CD4-positive, alpha-beta T cell treated with Interleukin-12 subunit alpha and Interleukin-12 subunit beta, for 1 hour (primary cell): ENCODE measurements around the gene WDR64.
A peak's percentile ranks its signal among the peaks of the same experiment; 100 is the strongest.

Source experiments
- DNase-seq: peaks from one replicate; pipeline ENCODE4 v3.0.0-alpha.2; 2020

WDR64 gene

GRCh38 chr1:241652012-241652411, at the start of gene WDR64:
TSS of gene WDR64 (plus strand) at chr1:241652281. CDS start at chr1:241652485, 204 bp downstream.
- no peak for DNase-seq

- DNase-seq = no peak
Measured at GRCh38 chr1:241603731-241604245, 48.3 kb upstream of the WDR64 start.

GRCh38 chr1:241605146-241605805, 46.8 kb upstream of the WDR64 start:
- DNase-seq = no peak

- no peak for DNase-seq
Measured at GRCh38 chr1:241606544-241606943, 45.5 kb upstream of the WDR64 start.

- no peak for DNase-seq
Measured at GRCh38 chr1:241607497-241607896, 44.6 kb upstream of the WDR64 start.

- no peak for DNase-seq
Measured at GRCh38 chr1:241608379-241609033, 43.6 kb upstream of the WDR64 start.

- no peak for DNase-seq
Measured at GRCh38 chr1:241610056-241610815, 41.8 kb upstream of the WDR64 start.

GRCh38 chr1:241611063-241611462, 41.0 kb upstream of the WDR64 start:
- DNase-seq = peak; percentile 71

- DNase-seq = no peak
Measured at GRCh38 chr1:241611736-241612135, 40.3 kb upstream of the WDR64 start.

GRCh38 chr1:241612533-241613477, 39.3 kb upstream of the WDR64 start:
- no peak for DNase-seq

GRCh38 chr1:241614144-241614543, 37.9 kb upstream of the WDR64 start:
- no peak for DNase-seq

GRCh38 chr1:241614572-241614971, 37.5 kb upstream of the WDR64 start:
- no peak for DNase-seq

GRCh38 chr1:241615043-241615974, 36.8 kb upstream of the WDR64 start:
- DNase-seq = no peak

- no peak for DNase-seq
Measured at GRCh38 chr1:241617426-241617825, 34.7 kb upstream of the WDR64 start.

- no peak for DNase-seq
Measured at GRCh38 chr1:241622669-241623068, 29.4 kb upstream of the WDR64 start.

GRCh38 chr1:241624935-241625334, 27.1 kb upstream of the WDR64 start:
- no peak for DNase-seq

- DNase-seq = peak; percentile 72
Measured at GRCh38 chr1:241627453-241628259, 24.4 kb upstream of the WDR64 start.

GRCh38 chr1:241630005-241630404, 22.1 kb upstream of the WDR64 start:
- DNase-seq = no peak

- no peak for DNase-seq
Measured at GRCh38 chr1:241630476-241630875, 21.6 kb upstream of the WDR64 start.

- DNase-seq = no peak
Measured at GRCh38 chr1:241630899-241631298, 21.2 kb upstream of the WDR64 start.

GRCh38 chr1:241631674-241632073, 20.4 kb upstream of the WDR64 start:
- no peak for DNase-seq
